T-helper 1 cell treated with Interleukin-12 subunit alpha and Interleukin-12 subunit beta and Interleukin-4 antibody, amounts not matched to agents 30 ng/mL and 1 ng/mL, for 36 hours (primary cell): ENCODE data around the gene KCNS1. TPM values are rescaled to one million over a fixed set of nuclear protein-coding genes. Genes with fewer than 3 reads are reported as not detected.

ENCODE experiments used
- intact Hi-C: fragments of 100-400 bp; cut with micrococcal nuclease; formaldehyde crosslinking; loops from one replicate; pipeline ENCODE4 v1.15.1; 2024
- total RNA-seq: library from RNA; stranded (reverse); gene quantifications from 2 replicates; pipeline ENCODE4 v1.2.3, GENCODE V29; 2022

KCNS1 gene
- total RNA-seq, 1 donor from 2014 or later, result 0.32 TPM

DNA sequence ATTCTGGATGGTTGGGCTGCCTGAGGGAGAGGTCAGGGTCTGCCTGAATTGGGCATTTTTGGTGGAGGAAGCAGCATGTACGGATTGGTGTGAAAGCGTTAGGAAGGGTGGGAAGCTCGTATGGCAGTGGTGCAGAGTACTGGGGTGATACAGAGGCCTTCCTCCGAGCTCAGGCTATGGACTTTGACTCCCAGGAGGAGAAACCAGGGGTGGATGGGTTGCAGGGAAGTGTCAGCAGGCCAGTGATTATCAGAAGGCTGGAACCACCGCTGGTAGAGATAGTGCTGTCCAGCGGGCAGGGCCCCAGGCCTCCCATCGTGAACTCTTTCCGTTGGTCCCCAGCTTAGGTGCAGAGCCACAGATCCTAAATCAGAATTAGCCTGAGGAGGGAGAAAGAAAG lies 8.7 kb upstream of the KCNS1 start:
- intact Hi-C loops, result no loop called here

DNA sequence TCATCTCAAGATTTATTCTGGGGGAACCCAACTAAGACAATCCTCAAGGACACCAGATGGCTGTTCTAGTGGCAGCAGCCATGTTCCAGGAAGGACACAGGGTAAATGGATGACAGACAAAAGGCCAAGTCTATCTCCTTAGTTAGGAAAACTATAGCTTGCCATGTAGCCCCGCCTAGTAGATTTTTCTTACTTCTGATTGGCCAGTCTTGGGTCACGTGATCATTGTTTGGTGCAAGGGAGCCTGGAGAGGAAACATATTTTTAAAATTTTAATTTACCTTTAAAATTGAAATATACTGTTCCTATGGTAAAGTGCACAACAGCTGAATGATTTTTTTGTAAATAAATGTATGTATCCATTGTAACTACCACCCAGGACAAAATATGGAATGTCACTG lies 4.4 kb upstream of the KCNS1 start:
- intact Hi-C loops, result no loop called here

- intact Hi-C loops, result no loop called here
These were observed 3.9 kb upstream of the KCNS1 start for GRCh38 chr20:45104786-45105185.

GRCh38 chr20:45103072-45103471 lies 2.1 kb upstream of the KCNS1 start:
- intact Hi-C loops, result no loop called here

DNA sequence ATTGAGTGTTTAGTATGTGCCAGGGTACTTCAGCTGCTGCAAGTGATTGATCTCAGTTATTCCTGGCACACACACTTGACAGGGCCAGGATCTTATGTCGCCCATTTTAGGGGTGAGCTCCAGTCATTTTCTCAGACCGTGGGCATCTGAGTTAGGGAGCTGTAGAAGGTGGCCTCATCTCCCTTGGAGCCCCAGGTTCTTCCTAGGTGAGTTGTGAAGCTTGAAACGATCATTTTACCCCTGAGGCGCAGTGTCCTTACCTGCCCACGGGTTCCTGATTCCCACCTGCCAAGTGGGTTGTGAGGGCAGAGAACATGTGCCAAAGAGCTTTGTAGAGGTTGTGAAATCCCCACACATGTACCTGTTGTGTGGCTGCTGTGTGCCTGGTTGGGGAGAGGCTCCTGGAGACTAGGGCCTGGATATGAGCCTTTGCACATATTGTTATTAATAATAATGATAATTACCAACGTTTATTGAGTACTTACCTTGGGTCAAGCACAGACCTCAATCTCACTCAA lies 465 bp upstream of the KCNS1 start:
- intact Hi-C loops, result no loop called here

DNA sequence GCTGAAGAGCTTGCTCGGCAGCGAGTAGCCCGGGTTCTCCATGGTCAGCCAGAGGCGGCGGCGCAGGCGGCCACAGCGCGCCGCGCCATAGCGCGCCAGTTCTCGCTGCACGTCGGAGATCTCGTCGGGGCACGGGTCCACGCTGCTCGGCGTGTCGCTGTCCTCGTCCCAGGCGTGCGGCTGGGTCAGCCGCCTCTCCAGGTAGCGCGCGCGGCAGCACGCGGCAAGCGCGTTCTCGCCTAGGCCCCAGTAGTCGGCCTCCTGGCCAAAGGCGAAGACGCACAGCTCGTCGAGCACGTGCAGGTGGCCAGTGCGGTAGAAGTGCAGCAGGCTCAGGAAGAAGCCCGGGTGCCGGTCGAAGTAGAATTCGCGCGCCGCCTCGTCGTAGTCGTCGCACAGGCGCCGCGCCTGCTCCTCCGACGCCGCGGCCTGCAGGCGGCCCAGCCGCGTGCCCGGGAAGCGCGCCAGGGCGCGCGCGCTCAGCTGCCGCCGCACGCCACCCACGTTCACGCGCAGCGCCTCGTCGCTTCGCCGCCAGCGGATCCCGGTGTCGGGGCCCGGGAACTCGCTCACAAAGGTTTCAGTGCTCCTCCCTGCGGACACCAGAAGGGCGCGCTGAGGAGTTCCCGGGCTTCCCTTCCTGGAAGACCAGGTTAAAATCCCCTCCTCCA lies 2.7 kb downstream of the KCNS1 start:
- intact Hi-C loops, result loop anchor here (5.0 kb wide), 2 partner anchors 136 to 186 kb away; partner anchors contain the start of genes PABPC1L and TOMM34

DNA sequence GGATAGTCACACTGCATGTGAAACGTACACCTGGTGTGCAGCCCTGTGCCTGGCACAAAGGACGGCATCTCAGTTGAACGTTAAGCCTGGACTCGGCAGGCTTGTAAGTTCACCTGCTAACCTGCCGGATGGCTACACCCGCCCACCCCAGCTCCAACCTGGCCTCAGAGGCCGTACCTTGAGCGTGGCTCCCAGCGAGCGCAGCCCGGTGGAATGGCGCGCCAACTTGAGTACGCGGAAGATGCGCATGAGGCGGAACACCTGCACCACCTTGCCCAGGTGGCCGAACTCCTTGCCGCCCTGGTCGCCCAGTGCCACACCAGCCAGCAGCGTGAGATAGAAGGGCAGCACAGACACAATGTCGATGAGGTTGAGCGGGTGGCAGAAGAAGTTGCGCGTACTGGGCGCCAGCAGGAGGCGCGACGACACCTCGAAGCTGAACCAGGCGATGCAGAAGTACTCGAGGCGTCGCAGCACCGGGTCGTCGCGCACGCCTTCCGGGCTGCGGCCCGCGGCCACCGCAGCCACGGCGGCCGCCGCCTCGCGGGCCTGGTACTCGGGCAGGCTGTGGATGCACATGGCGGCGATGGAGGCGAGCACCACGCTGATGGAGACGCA lies 3.3 kb downstream of the KCNS1 start:
- intact Hi-C loops, result loop anchor here (2.0 to 5.0 kb wide), 3 partner anchors 135 to 673 kb away; partner anchors contain the start of genes PABPC1L and TOMM34

- intact Hi-C loops, result loop anchor here (1.0 to 5.0 kb wide), 6 partner anchors 52 to 674 kb away; partner anchors contain the start of genes PABPC1L and TOMM34
These were observed 4.1 kb downstream of the KCNS1 start for GRCh38 chr20:45096781-45097180.

- intact Hi-C loops, result loop anchor here (1.0 to 5.0 kb wide), 6 partner anchors 52 to 675 kb away; partner anchors contain the start of genes PABPC1L and TOMM34
These were observed 5.1 kb downstream of the KCNS1 start for GRCh38 chr20:45095805-45096238.

GRCh38 chr20:45094864-45095574 lies 5.9 kb downstream of the KCNS1 start:
- intact Hi-C loops, result loop anchor here (5.0 kb wide), 2 partner anchors 133 to 183 kb away; partner anchors contain the start of genes PABPC1L and TOMM34

GRCh38 chr20:45094201-45094600 lies 6.7 kb downstream of the KCNS1 start:
- intact Hi-C loops, result no loop called here

DNA sequence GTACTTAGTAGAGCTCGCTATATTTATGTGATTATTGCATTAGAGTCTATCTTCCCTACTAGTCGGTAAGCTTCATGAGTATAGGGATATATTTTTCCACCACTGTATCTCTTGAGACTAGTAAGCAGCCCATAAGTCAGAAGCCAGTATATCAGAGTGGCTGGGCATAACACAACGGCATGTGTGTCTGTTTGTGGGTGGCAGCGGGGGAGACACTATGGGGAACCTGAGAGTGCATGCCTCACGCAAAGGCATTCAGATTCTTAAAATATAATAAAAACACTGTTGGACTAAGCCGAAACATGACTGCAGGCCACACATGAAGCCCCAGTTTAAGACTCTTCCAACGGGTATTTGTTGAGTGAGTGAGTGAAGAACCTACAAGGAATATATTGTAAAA lies 8.0 kb downstream of the KCNS1 start:
- intact Hi-C loops, result no loop called here

- intact Hi-C loops, result no loop called here
These were observed 9.6 kb downstream of the KCNS1 start for GRCh38 chr20:45091366-45091765.

GRCh38 chr20:45090481-45090880 lies 10.4 kb downstream of the KCNS1 start:
- intact Hi-C loops, result no loop called here

GRCh38 chr20:45088247-45088646 lies 12.7 kb downstream of the KCNS1 start:
- intact Hi-C loops, result no loop called here

DNA sequence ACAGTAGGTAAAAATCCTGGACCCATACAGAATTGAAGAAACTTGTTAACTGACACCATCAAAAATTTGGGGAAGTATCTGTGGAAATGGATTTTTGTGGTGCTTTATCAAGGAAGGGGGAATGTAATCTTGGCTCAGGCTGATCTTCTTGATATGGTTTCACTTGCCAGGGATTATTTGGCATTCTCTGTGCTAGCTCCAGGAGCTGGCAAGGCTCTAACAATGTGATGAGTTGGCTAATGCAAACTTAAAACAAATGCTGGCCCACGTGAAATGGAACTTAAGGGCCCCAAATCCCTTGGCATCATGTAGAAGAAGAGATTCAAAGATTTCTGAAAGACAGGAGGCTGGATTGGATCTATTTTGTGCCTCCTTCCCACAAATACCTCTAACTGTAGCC lies 13.1 kb downstream of the KCNS1 start:
- intact Hi-C loops, result no loop called here

- intact Hi-C loops, result no loop called here
These were observed 13.7 kb downstream of the KCNS1 start for GRCh38 chr20:45087097-45087790.

DNA sequence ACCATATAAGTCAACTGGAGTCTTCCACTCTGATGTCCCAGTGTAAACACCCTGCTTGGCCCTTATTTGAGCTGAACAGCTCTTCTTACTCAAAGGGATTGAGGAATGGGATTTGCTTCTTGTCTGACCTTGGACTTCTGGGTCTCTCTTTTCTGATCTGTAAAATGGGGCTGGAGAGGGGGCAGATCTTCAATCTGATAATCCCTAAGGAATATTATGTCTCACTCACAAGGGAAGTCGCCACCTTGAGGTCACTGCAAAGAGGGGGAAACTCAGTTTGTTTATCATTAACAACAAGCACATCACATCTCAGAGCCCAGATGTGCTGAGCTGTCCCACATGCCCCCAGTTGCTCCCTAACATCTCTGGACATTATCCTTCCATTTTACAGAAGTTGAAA lies 15.1 kb downstream of the KCNS1 start:
- intact Hi-C loops, result no loop called here

GRCh38 chr20:45085289-45085688 lies 15.6 kb downstream of the KCNS1 start:
- intact Hi-C loops, result no loop called here

DNA sequence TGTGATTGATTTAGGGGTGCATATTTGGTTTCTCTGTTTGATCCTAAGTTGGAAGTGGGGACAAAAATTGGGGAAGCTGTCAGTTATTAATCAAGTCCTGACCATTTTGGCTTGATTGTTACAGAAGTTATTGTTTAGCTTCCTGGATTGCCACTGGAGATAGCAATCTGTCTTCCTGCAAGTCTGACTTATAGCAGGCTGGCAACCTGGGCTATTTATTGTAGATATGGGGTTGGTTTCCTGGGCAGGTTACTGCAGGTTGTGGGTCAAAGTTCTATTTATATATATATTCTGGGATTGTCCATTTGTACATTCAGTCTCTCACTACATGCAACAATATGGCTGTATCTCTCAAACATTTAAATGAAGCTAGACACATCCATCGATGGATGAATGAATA lies 17.8 kb downstream of the KCNS1 start:
- intact Hi-C loops, result loop anchor here (5.0 kb wide), 1 partner anchor 41 kb away; no protein-coding TSS in a partner anchor

DNA sequence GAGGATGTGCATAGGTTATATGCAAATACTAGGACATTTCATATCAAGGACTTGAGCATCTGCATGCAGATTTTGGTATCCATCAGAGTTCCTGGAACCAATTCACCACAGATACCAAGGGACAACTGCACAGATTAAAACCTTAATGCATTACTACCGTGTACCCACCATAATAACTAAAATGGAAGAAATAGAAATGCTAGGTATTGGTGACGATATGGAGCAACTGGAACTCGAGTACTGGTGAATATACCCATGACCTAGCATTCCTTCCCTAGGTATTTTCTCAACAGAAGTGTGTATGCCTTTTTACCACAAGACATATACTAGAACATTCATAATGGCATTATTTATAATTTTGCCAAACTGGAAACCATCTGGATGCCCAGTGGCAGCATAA lies 18.5 kb downstream of the KCNS1 start:
- intact Hi-C loops, result loop anchor here (5.0 kb wide), 1 partner anchor 40 kb away; no protein-coding TSS in a partner anchor
